ENCODE measurements around the gene CCDC88C.

DNA sequence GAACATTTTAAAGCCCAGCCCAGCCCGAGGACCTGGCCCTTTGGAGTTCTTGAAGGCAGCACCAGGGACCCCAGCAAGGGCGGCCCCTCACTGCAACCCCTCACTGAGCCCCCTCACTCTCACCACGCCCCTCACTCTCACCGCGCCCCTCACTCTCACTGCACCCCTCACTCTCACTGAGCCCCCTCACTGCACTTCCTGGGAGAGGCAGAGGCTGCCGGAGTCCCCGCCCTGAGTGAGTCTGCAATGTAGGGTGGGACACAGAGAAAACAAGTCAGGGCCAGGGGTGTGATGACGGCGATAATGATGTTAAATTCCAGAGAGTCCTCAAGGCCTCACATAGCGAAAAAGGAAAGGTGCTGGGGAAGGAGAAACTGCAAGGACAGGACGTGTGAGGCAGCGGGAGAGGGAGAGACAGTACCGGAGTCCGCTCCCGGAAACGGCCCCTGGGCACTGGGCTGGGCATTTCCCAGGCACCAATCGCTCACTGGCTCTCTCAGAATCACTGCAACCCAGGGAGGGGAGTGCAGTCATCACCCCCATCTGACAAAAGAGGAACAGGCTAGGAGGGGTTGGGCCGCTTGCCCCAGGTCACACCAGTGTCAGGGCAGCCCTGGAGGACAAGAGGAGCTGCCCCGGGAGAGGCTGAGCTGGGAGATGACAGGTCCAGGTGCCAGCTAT, 24.9 kb downstream of the CCDC88C start:
- TF ChIP-seq, protein P1, sequence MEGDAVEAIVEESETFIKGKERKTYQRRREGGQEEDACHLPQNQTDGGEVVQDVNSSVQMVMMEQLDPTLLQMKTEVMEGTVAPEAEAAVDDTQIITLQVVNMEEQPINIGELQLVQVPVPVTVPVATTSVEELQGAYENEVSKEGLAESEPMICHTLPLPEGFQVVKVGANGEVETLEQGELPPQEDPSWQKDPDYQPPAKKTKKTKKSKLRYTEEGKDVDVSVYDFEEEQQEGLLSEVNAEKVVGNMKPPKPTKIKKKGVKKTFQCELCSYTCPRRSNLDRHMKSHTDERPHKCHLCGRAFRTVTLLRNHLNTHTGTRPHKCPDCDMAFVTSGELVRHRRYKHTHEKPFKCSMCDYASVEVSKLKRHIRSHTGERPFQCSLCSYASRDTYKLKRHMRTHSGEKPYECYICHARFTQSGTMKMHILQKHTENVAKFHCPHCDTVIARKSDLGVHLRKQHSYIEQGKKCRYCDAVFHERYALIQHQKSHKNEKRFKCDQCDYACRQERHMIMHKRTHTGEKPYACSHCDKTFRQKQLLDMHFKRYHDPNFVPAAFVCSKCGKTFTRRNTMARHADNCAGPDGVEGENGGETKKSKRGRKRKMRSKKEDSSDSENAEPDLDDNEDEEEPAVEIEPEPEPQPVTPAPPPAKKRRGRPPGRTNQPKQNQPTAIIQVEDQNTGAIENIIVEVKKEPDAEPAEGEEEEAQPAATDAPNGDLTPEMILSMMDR (IDR thresholded peaks at IDR 0.05): no peak
- no peak for TF ChIP-seq POLR2AphosphoS5 (IDR thresholded peaks at IDR 0.05)

Data from prostate gland (tissue), 2 donors.